Fibroblast of lung (primary cell): ENCODE results near the gene HID1. TPM values are rescaled to one million over a fixed set of nuclear protein-coding genes. Genes with fewer than 3 reads are reported as not detected.
"Not testable (repeated sequence)": the region's sequence is repeated elsewhere in the genome, so short reads cannot be mapped to it uniquely, and the experiment has no call there.

ENCODE experiments used
- DNase-seq, 2 donors: peaks; one replicate each; pipeline versions ENCODE4 v3.0.0 to v3.0.0-alpha.2; 2010; ENCODE audit warnings: low read depth in 2 of 2
- H2AFZ ChIP-seq: 2 replicates; pipeline ENCODE4 v1.5.1; 2012; ENCODE audit warnings: low read length, control low read depth, inconsistent platforms
- H3K27ac ChIP-seq: 2 replicates; pipeline ENCODE4 v1.5.1; 2011; ENCODE audit warnings: low read length, control low read depth; ENCODE audit not compliant: insufficient read depth
- H3K27me3 ChIP-seq: 2 replicates; pipeline ENCODE4 v1.5.1; 2011; ENCODE audit warnings: mild to moderate bottlenecking, low read length; ENCODE audit not compliant: control insufficient read depth, insufficient read depth
- H3K36me3 ChIP-seq: 2 replicates; pipeline ENCODE4 v1.5.1; 2011; ENCODE audit warnings: low read length; ENCODE audit not compliant: control insufficient read depth, insufficient read depth
- H3K4me1 ChIP-seq: 2 replicates; pipeline ENCODE4 v1.5.1; 2011; ENCODE audit warnings: low read length; ENCODE audit not compliant: control insufficient read depth, insufficient read depth; ENCODE audit errors: extremely low read depth
- H3K4me2 ChIP-seq: 2 replicates; pipeline ENCODE4 v1.5.1; 2011; ENCODE audit warnings: low read length, control low read depth; ENCODE audit not compliant: insufficient read depth; ENCODE audit errors: extremely low read depth
- H3K4me3 ChIP-seq, 4 experiments: fragments of 200-600 bp in 1 of 4; sonication (generic) in 1 of 4; replicated peaks in 1 of 4; 2 replicates each; pipeline ENCODE4 v1.5.1; 2011 to 2016; ENCODE audit warnings: low read length in 4 of 4, low read depth in 3 of 4, mild to moderate bottlenecking in 3 of 4, control low read depth in 2 of 4, inconsistent platforms in 1 of 4, mixed read lengths in 1 of 4; ENCODE audit not compliant: insufficient read depth in 1 of 4; ENCODE audit errors: control extremely low read depth in 1 of 4
- H3K79me2 ChIP-seq: 2 replicates; pipeline ENCODE4 v1.5.1; 2012; ENCODE audit warnings: mild to moderate bottlenecking, low read length, inconsistent platforms; ENCODE audit not compliant: control insufficient read depth, insufficient read depth
- H3K9ac ChIP-seq: 2 replicates; pipeline ENCODE4 v1.5.1; 2011; ENCODE audit warnings: mild to moderate bottlenecking, low read length, control low read depth; ENCODE audit not compliant: insufficient read depth
- H3K9me3 ChIP-seq: 2 replicates; pipeline ENCODE4 v1.5.1; 2012; ENCODE audit warnings: low read depth, low read length; ENCODE audit not compliant: control insufficient read depth, insufficient read depth
- H4K20me1 ChIP-seq: 2 replicates; pipeline ENCODE4 v1.5.1; 2011; ENCODE audit warnings: low read length; ENCODE audit not compliant: control insufficient read depth, insufficient read depth; ENCODE audit errors: extremely low read depth
- EZH2 ChIP-seq: IDR thresholded peaks from 2 replicates; pipeline ENCODE4 v1.5.1; 2012; ENCODE audit warnings: low read length, control low read depth, mild to moderate bottlenecking; ENCODE audit errors: missing control alignments
- polyA plus RNA-seq, 2 donors: library from polyadenylated mRNA; depleted of rRNA in 1 of 2; stranded (reverse) in 1 of 2; unstranded in 1 of 2; fragments of >200 nt; gene quantifications; 2 replicates each; pipeline ENCODE4 v1.2.1, GENCODE V29; 2011 to 2012; ENCODE audit warnings: missing spikeins in 1 of 2
- total RNA-seq: library from RNA; depleted of rRNA; stranded (reverse); fragments of >200 nt; gene quantifications from 2 replicates; pipeline ENCODE4 v1.2.1, GENCODE V29; 2014
- TF ChIP-seq, protein P1 (sequence below), 2 donors: IDR thresholded peaks in 1 of 2; conservative IDR thresholded peaks in 1 of 2; 1 replicate in 1 of 2; 2 replicates in 1 of 2; pipeline ENCODE4 v1.5.1; 2011 to 2012; ENCODE audit warnings: low read length in 2 of 2, control low read depth in 1 of 2, inconsistent platforms in 1 of 2, low read depth in 1 of 2, mild to moderate bottlenecking in 1 of 2

The HID1 gene
- total and polyA plus RNA-seq, 2 donors (not counting 1 experiment from before 2014, with no cell fraction given), result 0.17 to 0.23 TPM

DNA sequence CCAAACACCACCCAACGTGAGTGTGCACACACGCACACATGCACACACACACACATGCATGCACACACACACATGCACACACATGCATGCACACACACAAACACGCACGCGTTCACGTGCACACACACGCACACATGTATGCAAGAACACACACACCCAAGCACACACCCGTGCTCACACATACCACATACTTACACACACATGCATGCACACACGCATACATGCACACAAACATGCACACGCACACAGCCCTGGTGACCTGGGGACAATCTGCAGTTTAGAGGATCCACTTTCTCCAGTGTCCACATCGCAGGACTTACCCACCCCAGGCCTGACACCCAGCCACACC is 55.7 kb downstream of the HID1 start:
- H3K79me2 ChIP-seq, result no peaks in the 10 kb centered on the region
- H3K9ac ChIP-seq, result no peak overlapping the region
- no peaks in the 10 kb centered on the region for H3K9me3 ChIP-seq
- no peaks in the 10 kb centered on the region for H4K20me1 ChIP-seq
- no peak overlapping the region for H2AFZ ChIP-seq
- H3K36me3 ChIP-seq, result no peaks in the 10 kb centered on the region
- peaks cover 8% of the 10 kb centered on the region for H3K27me3 ChIP-seq
- H3K27ac ChIP-seq, result no peak overlapping the region
- H3K4me2 ChIP-seq, result no peak overlapping the region
- DNase-seq, result no peak
- no peaks in the 10 kb centered on the region for H3K4me1 ChIP-seq
- TF ChIP-seq EZH2, result no peak
- TF ChIP-seq, protein P1, sequence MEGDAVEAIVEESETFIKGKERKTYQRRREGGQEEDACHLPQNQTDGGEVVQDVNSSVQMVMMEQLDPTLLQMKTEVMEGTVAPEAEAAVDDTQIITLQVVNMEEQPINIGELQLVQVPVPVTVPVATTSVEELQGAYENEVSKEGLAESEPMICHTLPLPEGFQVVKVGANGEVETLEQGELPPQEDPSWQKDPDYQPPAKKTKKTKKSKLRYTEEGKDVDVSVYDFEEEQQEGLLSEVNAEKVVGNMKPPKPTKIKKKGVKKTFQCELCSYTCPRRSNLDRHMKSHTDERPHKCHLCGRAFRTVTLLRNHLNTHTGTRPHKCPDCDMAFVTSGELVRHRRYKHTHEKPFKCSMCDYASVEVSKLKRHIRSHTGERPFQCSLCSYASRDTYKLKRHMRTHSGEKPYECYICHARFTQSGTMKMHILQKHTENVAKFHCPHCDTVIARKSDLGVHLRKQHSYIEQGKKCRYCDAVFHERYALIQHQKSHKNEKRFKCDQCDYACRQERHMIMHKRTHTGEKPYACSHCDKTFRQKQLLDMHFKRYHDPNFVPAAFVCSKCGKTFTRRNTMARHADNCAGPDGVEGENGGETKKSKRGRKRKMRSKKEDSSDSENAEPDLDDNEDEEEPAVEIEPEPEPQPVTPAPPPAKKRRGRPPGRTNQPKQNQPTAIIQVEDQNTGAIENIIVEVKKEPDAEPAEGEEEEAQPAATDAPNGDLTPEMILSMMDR (conservative IDR thresholded peaks at IDR 0.05 in 1 of 2, IDR thresholded peaks at IDR 0.05 in 1 of 2; ENCODE audit: low read depth in 1 of 2, low read length in 2 of 2), result no peak
- no peak overlapping the region for H3K4me3 ChIP-seq

DNA sequence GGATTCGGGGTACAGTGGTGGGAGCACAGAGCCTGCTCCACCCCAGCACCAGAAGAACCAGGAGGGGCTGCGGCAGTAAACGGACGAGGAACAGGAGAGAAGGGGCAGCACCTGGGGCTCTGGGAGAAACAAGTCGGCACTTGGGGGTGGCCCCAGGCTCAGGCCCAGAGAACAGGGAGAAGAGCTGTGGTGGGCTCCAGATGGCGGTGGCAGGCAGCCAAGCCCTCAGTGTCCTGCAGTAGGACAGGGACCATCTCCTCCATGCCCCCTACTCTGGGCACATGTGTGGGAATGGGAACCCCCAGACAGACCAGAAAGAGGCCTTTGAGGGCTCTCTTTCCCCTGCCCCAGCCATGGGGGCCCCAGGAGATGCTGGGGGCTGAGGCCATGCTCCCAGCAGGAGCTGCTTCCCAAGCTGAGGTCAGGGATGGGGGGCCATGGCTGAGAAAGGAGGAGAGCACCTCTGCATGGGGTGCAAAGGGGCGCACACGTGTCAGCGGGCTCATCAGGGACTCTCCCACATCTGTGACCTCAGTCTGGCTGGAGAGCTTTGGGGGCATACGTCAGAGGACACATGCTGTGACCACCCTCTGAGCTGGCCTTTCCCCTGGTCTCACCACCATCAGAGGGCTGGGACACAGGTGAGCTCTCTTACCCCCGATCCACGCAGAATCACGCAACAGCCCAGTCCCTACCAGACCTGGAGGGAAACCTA is 56.3 kb downstream of the HID1 start:
- no peak overlapping the region for H3K27ac ChIP-seq
- no peak overlapping the region for H3K4me3 ChIP-seq
- H3K4me1 ChIP-seq, result no peaks in the 10 kb centered on the region
- H3K36me3 ChIP-seq, result no peaks in the 10 kb centered on the region
- peaks cover 3% of the 10 kb centered on the region for H3K27me3 ChIP-seq
- no peaks in the 10 kb centered on the region for H3K79me2 ChIP-seq
- no peaks in the 10 kb centered on the region for H3K9me3 ChIP-seq
- no peaks in the 10 kb centered on the region for H4K20me1 ChIP-seq
- DNase-seq, result no peak
- H3K9ac ChIP-seq, result no peak overlapping the region
- H3K4me2 ChIP-seq, result no peak overlapping the region
- TF ChIP-seq EZH2, result no peak
- TF ChIP-seq, protein P1 (conservative IDR thresholded peaks at IDR 0.05 in 1 of 2, IDR thresholded peaks at IDR 0.05 in 1 of 2; ENCODE audit: low read depth in 1 of 2, low read length in 2 of 2), result no peak
- no peak overlapping the region for H2AFZ ChIP-seq

DNA sequence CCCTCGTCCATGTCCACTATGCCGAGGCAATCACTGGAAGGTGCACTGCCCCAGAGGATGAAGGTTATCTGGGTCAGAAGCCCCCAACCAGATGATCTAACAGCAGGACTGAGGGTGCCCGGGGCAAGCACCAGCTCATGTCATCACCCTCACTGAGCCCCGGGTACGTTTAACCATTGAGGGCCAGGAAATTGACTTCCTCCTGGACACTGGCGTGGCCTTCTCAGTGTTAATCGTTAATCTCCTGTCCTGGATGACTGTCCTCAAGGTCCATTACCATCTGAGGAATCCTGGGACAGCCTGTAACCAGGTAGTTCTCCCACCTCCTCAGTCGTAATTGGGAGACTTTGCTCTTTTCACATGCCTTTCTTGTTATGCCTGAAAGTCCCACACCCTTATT is 61.1 kb downstream of the HID1 start:
- not testable (repeated sequence) for H4K20me1 ChIP-seq, H3K79me2 ChIP-seq, H3K27me3 ChIP-seq, H2AFZ ChIP-seq, H3K4me2 ChIP-seq, H3K36me3 ChIP-seq, H3K9me3 ChIP-seq, H3K4me3 ChIP-seq, H3K27ac ChIP-seq, DNase-seq, H3K9ac ChIP-seq, H3K4me1 ChIP-seq

DNA sequence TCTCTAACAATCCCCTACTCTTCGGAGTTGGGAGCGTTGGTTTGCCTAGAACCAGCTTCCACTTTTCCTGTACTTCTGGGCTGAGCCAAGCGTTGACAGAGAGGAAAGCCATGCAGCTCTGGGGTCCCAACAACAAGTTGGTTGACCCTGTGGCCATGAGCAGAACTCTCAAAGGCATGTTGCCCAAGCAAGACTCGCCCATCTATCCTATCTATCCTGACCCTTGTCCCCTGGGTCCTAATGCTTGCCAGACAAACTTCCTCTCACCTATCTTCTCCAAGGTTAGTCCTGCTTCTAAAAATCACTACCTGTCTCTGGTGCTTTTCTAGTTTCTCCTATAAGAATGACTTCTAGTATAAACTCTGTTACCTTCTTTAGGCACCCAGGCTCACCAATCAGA is 63.5 kb downstream of the HID1 start:
- H3K9me3 ChIP-seq, DNase-seq, H3K4me3 ChIP-seq, H3K36me3 ChIP-seq, H4K20me1 ChIP-seq, H3K4me2 ChIP-seq, H3K79me2 ChIP-seq, H2AFZ ChIP-seq, H3K27ac ChIP-seq, H3K4me1 ChIP-seq, H3K9ac ChIP-seq, H3K27me3 ChIP-seq: not testable (repeated sequence)
